ENCODE measurements around the gene PDX1. TPM values are rescaled to one million over a fixed set of nuclear protein-coding genes. Genes with fewer than 3 reads are reported as not detected.

The PDX1 gene
- polyA plus RNA-seq, 1 donor from 2014 or later: not detected

GRCh38 chr13:27927444-27928352 lies 7.9 kb downstream of the PDX1 start:
- Mint-ChIP-seq H3K4me3 (peak overlapping the region in 2 of 4 donors; percentile 70 to 82), H3K36me3 (no peaks in the 10 kb centered on the region), H3K4me1 (peaks cover 6 to 14% (median 10%) of the 10 kb centered on the region in 3 donors), H3K27me3 (peaks cover 78% of the 10 kb centered on the region), H3K27ac (peak overlapping the region; percentile 67 to 90 (median 85)), H3K9me3 (peaks cover 0 to 12% (median 11%) of the 10 kb centered on the region in 3 donors)

DNA sequence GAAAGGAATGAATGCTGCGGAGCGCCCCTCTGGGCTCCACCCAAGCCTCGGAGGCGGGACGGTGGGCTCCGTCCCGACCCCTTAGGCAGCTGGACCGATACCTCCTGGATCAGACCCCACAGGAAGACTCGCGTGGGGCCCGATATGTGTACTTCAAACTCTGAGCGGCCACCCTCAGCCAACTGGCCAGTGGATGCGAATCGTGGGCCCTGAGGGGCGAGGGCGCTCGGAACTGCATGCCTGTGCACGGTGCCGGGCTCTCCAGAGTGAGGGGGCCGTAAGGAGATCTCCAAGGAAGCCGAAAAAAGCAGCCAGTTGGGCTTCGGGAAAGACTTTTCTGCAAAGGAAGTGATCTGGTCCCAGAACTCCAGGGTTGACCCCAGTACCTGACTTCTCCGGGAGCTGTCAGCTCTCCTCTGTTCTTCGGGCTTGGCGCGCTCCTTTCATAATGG lies 8.6 kb downstream of the PDX1 start:
- Mint-ChIP-seq H3K36me3 (no peaks in the 10 kb centered on the region), H3K4me1 (peaks cover 6 to 11% (median 10%) of the 10 kb centered on the region in 3 donors), H3K4me3 (peak overlapping the region in 1 of 4 donors; percentile 23), H3K27ac (peak overlapping the region; percentile 63 to 86 (median 67)), H3K27me3 (peaks cover 72% of the 10 kb centered on the region), H3K9me3 (peaks cover 0 to 10% (median 10%) of the 10 kb centered on the region in 3 donors)

DNA sequence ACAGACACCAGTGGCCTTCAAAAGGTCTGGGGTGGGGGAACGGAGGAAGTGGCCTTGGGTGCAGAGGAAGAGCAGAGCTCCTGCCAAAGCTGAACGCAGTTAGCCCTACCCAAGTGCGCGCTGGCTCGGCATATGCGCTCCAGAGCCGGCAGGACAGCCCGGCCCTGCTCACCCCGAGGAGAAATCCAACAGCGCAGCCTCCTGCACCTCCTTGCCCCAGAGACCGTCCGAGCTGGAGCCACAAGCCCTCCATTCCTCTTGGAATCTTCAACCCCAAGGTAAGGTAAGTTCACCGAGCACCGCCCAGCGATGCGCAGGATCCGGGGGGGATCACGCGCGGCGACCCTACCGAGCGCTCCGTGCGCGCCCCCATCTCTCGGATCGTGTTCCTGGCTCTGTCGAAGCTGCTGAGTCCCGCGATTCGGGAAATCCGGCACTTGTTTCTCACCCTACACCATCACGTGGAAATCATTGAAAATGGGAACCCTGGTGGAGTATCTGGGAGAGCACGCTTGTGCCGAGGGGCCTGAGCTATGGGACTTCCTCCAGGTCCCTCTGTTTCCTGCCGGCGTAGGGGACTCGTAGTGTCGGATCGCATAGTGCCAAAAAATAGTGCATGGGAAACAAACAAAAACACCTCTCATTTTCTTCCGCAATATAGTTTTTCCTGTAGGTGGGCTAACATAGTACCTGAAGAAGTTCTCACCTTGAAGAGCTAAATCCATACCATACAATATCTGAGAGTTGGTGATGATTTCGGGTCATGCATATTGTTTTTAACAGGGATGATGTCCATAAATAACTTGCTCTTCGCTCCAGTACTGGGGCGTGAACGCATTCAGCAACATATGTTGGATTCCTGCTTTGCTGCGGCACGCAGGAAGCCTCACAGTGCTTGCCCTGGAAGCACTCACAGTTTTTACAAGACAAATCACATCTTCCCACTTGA lies 9.3 kb downstream of the PDX1 start:
- Mint-ChIP-seq H3K36me3 (no peaks in the 10 kb centered on the region), H3K9me3 (peaks cover 0 to 8% (median 7%) of the 10 kb centered on the region in 3 donors), H3K27ac (peak overlapping the region; percentile 63 to 86 (median 68)), H3K4me1 (peaks cover 5 to 8% (median 5%) of the 10 kb centered on the region in 3 donors), H3K4me3 (peak overlapping the region in 2 of 4 donors; percentile 23 to 33), H3K27me3 (peaks cover 72% of the 10 kb centered on the region)

- peaks cover 70% of the 10 kb centered on the region for H3K27me3 Mint-ChIP-seq
- no peaks in the 10 kb centered on the region for H3K36me3 Mint-ChIP-seq
- H3K4me3 Mint-ChIP-seq: peak overlapping the region in 1 of 4 donors; percentile 33
- H3K4me1 Mint-ChIP-seq: peaks cover 3 to 8% (median 5%) of the 10 kb centered on the region in 3 donors
- H3K9me3 Mint-ChIP-seq: peaks cover 0 to 8% (median 7%) of the 10 kb centered on the region in 3 donors
- H3K27ac Mint-ChIP-seq: peak overlapping the region; percentile 0 to 68 (median 0)
These were observed 10.1 kb downstream of the PDX1 start for GRCh38 chr13:27929868-27930267.

- Mint-ChIP-seq H3K4me3 (no peak overlapping the region), H3K9me3 (peaks cover 0 to 6% (median 2%) of the 10 kb centered on the region in 3 donors), H3K27ac (peak overlapping the region in 1 of 3 donors; percentile 66), H3K27me3 (peaks cover 44% of the 10 kb centered on the region), H3K4me1 (peaks cover 0 to 1% (median 0%) of the 10 kb centered on the region in 3 donors), H3K36me3 (no peaks in the 10 kb centered on the region)
These were observed 13.3 kb downstream of the PDX1 start for GRCh38 chr13:27933118-27933517.

DNA sequence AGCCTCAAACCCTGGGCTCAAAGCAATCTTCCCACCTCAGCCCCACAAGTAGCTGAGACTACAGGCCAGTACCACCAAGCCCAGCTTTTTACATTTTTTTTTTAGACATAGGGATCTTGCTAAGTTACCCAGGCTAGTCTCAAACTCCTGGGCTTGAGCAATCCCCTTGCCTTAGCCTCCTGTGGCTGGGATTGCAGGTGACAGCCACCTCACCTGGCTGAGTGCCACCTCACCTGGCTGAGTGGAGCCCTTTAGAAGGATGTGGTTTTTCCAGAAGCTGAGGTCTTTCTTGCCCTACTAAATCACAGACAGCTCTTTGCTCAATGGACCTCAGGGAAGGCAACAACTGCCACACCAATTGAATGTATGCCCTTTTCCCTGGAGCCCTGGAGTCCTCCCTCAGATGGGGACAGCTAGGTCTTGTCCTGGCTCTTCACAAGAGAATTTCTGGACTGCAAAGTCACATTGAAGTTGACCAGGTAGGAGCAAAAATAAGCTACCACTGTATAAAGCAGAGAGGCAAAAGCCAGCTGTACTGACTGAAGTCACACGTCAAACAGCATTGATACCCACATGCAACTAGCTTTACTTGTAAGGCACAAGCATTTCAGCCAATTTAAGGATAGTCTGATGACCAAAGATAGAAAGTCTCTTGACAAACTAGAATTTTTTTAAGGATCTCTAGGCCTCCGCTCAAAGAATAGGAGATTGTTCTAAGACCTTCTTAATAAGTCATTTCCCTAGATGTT lies 14.0 kb downstream of the PDX1 start:
- Mint-ChIP-seq H3K36me3 (no peaks in the 10 kb centered on the region), H3K4me1 (peaks cover 0 to 1% (median 0%) of the 10 kb centered on the region in 3 donors)

GRCh38 chr13:27942972-27943371 lies 23.2 kb downstream of the PDX1 start:
- H3K9me3 Mint-ChIP-seq: peaks cover 2 to 18% (median 9%) of the 10 kb centered on the region in 3 donors
- H3K27ac Mint-ChIP-seq: no peak overlapping the region
- no peak overlapping the region for H3K4me3 Mint-ChIP-seq
- peaks cover 10% of the 10 kb centered on the region for H3K27me3 Mint-ChIP-seq
- peaks cover 0 to 1% (median 0%) of the 10 kb centered on the region in 3 donors for H3K4me1 Mint-ChIP-seq
- peaks cover 1% of the 10 kb centered on the region for H3K36me3 Mint-ChIP-seq

More for the DNA sequence above, 14.0 kb downstream of the PDX1 start:
- Mint-ChIP-seq H3K4me3 (no peak overlapping the region), H3K9me3 (peaks cover 0 to 6% (median 2%) of the 10 kb centered on the region in 3 donors), H3K27ac (peak overlapping the region in 1 of 3 donors; percentile 66), H3K27me3 (peaks cover 40% of the 10 kb centered on the region)

GRCh38 chr13:27952876-27953675 lies 33.3 kb downstream of the PDX1 start:
- H3K9me3 Mint-ChIP-seq: peaks cover 0 to 8% (median 8%) of the 10 kb centered on the region in 3 donors
- H3K4me1 Mint-ChIP-seq: peaks cover 6 to 10% (median 9%) of the 10 kb centered on the region in 3 donors
- peak overlapping the region; percentile 59 to 95 (median 89) for H3K27ac Mint-ChIP-seq
- peak overlapping the region; percentile 43 to 91 (median 66) for H3K4me3 Mint-ChIP-seq
- H3K27me3 Mint-ChIP-seq: peaks cover 42% of the 10 kb centered on the region
- peaks cover 2% of the 10 kb centered on the region for H3K36me3 Mint-ChIP-seq

DNA sequence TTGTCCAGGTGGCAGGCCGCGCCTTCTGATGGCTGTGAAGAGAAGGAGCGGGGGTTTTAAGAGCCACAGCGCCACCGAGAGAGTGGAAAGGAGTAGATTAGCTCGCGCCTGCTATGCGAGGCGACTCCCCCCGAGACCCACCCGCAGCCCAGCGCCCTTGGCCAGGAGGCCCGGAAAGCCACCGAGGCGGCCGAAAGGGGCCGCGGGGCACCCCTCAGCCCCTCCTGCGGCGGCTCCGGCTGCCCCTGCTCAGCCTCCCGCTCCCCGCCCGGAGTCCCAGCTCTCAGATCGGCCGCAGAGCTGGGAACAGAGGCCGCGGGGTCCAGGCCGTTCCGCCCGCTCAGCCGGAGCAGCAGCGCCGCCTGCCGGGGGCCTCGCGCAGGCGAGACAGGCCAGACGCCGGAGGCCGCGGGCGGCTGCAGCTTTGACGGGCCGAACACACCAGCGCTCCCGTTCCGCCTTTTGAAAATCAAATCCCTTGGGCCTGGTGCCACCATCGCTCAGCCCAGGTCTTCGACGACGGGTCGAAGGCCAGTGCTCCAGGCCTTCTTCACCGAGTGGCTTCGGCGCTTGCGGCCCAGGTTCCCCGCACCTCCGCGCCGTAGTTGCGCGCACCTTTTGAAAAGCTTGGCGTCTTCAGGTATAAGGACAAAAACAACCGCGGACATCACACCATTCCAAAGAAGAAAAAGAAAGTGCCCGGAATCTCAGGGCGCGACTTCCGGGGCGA lies 34.0 kb downstream of the PDX1 start:
- peaks cover 2% of the 10 kb centered on the region for H3K36me3 Mint-ChIP-seq
- H3K27me3 Mint-ChIP-seq: peaks cover 50% of the 10 kb centered on the region
- peaks cover 6 to 10% (median 9%) of the 10 kb centered on the region in 3 donors for H3K4me1 Mint-ChIP-seq
- H3K27ac Mint-ChIP-seq: peak overlapping the region; percentile 59 to 95 (median 89)
- peak overlapping the region; percentile 72 to 91 (median 80) for H3K4me3 Mint-ChIP-seq
- H3K9me3 Mint-ChIP-seq: peaks cover 0 to 8% (median 7%) of the 10 kb centered on the region in 3 donors

- Mint-ChIP-seq H3K4me3 (peak overlapping the region in 3 of 4 donors; percentile 69 to 86 (median 77)), H3K9me3 (peaks cover 0 to 8% (median 7%) of the 10 kb centered on the region in 3 donors), H3K27me3 (peaks cover 53% of the 10 kb centered on the region), H3K36me3 (peaks cover 2% of the 10 kb centered on the region), H3K27ac (no peak overlapping the region), H3K4me1 (peaks cover 6 to 10% (median 9%) of the 10 kb centered on the region in 3 donors)
These were observed 34.6 kb downstream of the PDX1 start for GRCh38 chr13:27954406-27954851.

GRCh38 chr13:27955014-27955591 lies 35.3 kb downstream of the PDX1 start:
- Mint-ChIP-seq H3K4me1 (peaks cover 9 to 11% (median 10%) of the 10 kb centered on the region in 3 donors), H3K9me3 (peaks cover 0 to 5% (median 3%) of the 10 kb centered on the region in 3 donors), H3K27me3 (peaks cover 57% of the 10 kb centered on the region), H3K36me3 (no peaks in the 10 kb centered on the region), H3K27ac (peak overlapping the region in 1 of 3 donors; percentile 16), H3K4me3 (peak overlapping the region in 2 of 4 donors; percentile 9 to 43)

DNA sequence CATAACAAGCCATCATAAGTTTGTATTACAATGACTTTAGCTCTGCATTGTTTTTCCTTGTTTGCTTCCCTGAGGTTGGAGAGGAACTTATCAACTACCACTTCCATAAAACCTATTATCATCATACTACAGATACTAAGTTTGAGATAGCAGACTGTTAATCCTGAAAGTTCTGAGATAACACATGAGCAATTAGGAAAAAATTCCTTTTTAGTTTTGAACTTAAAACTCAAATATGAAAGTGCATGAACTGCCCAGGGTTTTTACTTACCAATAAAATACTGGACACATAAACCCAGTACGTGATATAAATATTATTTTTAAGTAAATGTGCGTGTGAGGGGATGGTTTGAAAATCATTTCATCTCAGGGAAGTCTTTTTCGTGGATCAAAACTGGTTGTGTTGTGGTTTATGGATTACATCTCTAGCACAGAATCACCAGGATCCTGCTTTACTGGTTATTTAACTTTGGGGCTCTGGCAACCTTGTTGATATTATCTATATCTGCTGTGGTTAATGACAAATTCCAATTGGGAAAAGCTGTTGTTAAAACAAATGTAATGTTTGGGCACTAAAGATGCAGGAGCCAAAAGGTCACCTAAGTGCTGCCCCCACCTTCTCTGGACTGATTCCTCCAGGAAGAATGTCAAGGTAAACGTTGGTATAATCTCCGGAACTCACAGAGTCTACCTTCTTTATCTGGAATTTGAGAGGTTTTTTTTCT lies 36.9 kb downstream of the PDX1 start:
- Mint-ChIP-seq H3K27ac (no peak overlapping the region), H3K4me3 (no peak overlapping the region), H3K36me3 (no peaks in the 10 kb centered on the region), H3K4me1 (peaks cover 12 to 14% (median 14%) of the 10 kb centered on the region in 3 donors), H3K27me3 (peaks cover 66% of the 10 kb centered on the region), H3K9me3 (no peaks in the 10 kb centered on the region)

Measured in IgD-negative memory B cell (primary cell).